Smooth muscle cell (in vitro differentiated cells): Measurements from ENCODE around the gene IFRD1. TPM values are rescaled to one million over a fixed set of nuclear protein-coding genes. Genes with fewer than 3 reads are reported as not detected.

Experiments used
- DNase-seq: peaks from one replicate; lab custom pipeline; 2025; ENCODE audit not compliant: unreplicated experiment; lab: John Stamatoyannopoulos, UW
- H2AFZ ChIP-seq: fragments of 200-600 bp; sonication (generic); 2 replicates; pipeline ENCODE4 v1.6.0; 2016; ENCODE audit warnings: antibody characterized with exemption, low read depth, mild to moderate bottlenecking
- H3F3A ChIP-seq: fragments of 200-600 bp; sonication (generic); 2 replicates; pipeline ENCODE4 v1.6.0; 2017; ENCODE audit warnings: antibody characterized with exemption, low read depth
- H3K27ac ChIP-seq: fragments of 200-600 bp; sonication (generic); 2 replicates; pipeline ENCODE4 v1.5.1; 2016; ENCODE audit warnings: low read depth, mild to moderate bottlenecking
- H3K27me3 ChIP-seq: fragments of 200-600 bp; sonication (generic); 2 replicates; pipeline ENCODE4 v1.6.1; 2016; ENCODE audit warnings: low read depth, mild to moderate bottlenecking
- H3K36me3 ChIP-seq: fragments of 200-600 bp; sonication (generic); 2 replicates; pipeline ENCODE4 v1.5.1; 2016; ENCODE audit warnings: low read depth
- H3K4me1 ChIP-seq: fragments of 200-600 bp; sonication (generic); 2 replicates; pipeline ENCODE4 v1.5.1; 2016; ENCODE audit warnings: low read depth
- H3K4me2 ChIP-seq: fragments of 200-600 bp; sonication (generic); 2 replicates; pipeline ENCODE4 v1.6.0; 2016; ENCODE audit warnings: mild to moderate bottlenecking
- H3K4me3 ChIP-seq: fragments of 200-600 bp; sonication (generic); 2 replicates; pipeline ENCODE4 v1.5.1; 2016; ENCODE audit warnings: mild to moderate bottlenecking
- H3K79me2 ChIP-seq: fragments of 200-600 bp; sonication (generic); 2 replicates; pipeline ENCODE4 v1.6.0; 2016; ENCODE audit warnings: low read depth, mild to moderate bottlenecking
- H3K9ac ChIP-seq: fragments of 200-600 bp; sonication (generic); 2 replicates; pipeline ENCODE4 v1.6.0; 2016; ENCODE audit warnings: low read depth
- H3K9me3 ChIP-seq: fragments of 200-600 bp; sonication (generic); replicated peaks from 2 replicates; pipeline ENCODE4 v1.5.1; 2016; ENCODE audit warnings: low read depth
- H4K20me1 ChIP-seq: fragments of 200-600 bp; sonication (generic); 2 replicates; pipeline ENCODE4 v1.6.0; 2016; ENCODE audit warnings: low read depth
- CTCF ChIP-seq: fragments of 200-600 bp; sonication (generic); IDR thresholded peaks from 2 replicates; pipeline ENCODE4 v1.5.1; 2017; ENCODE audit warnings: borderline replicate concordance, mild to moderate bottlenecking, antibody characterized with exemption; ENCODE audit not compliant: insufficient read depth, poor library complexity, severe bottlenecking
- WGBS: methylation state at CpG from one replicate; pipeline ENCODE4 v1.1.7; 2016; ENCODE audit warnings: low lambda C conversion rate; 5-methylcytosine and 5-hydroxymethylcytosine counted together
- polyA plus RNA-seq: library from polyadenylated mRNA; unstranded; fragments of >200 nt; fragmentation: Nextera tagmentation; extraction: Ambion mirVana; gene quantifications from 2 replicates; pipeline ENCODE4 v1.2.1, GENCODE V29; 2016
- total RNA-seq: library from RNA; depleted of rRNA; stranded (reverse); fragments of >200 nt; gene quantifications from 2 replicates; pipeline ENCODE4 v1.2.3, GENCODE V29; 2014

Gene IFRD1
- 150 and 155 TPM in 2 replicates for total RNA-seq
- 70.5 and 82.9 TPM in 2 replicates for polyA plus RNA-seq

- Histone ChIP-seq H3K4me2 (peak within 1 kb of the TSS; percentile 94), H3K79me2 (peaks cover 48% of the 10 kb centered on the region), H3K9ac (peak within 1 kb of the TSS; percentile 100), H3F3A (peaks cover 9% of the 10 kb centered on the region), H3K9me3 (no peaks in the 10 kb centered on the region), H3K4me1 (peaks cover 24% of the 10 kb centered on the region), H2AFZ (peak within 1 kb of the TSS; percentile 61), H3K36me3 (no peaks in the 10 kb centered on the region), H4K20me1 (peaks cover 47% of the 10 kb centered on the region), H3K4me3 (peak within 1 kb of the TSS; percentile 100), H3K27me3 (no peaks in the 10 kb centered on the region), H3K27ac (peak within 1 kb of the TSS; percentile 99)
- TF ChIP-seq CTCF = no peak
- WGBS = under 1% methylated on average over 65 of the region's 73 CpGs
- DNase-seq = peak; percentile 98
These were observed at the start of gene IFRD1 for GRCh38 chr7:112449902-112450806. Gene IFRD1 (plus strand): TSS chr7:112450460. CDS start chr7:112450689, 229 bp downstream.

GRCh38 chr7:112404321-112404720, 45.9 kb upstream of the IFRD1 start:
- Histone ChIP-seq H3K9ac (no peak overlapping the region), H4K20me1 (no peaks in the 10 kb centered on the region), H3K36me3 (no peaks in the 10 kb centered on the region), H3K27ac (no peak overlapping the region), H3K4me1 (no peaks in the 10 kb centered on the region), H3K27me3 (no peaks in the 10 kb centered on the region), H3K4me2 (no peak overlapping the region), H3K4me3 (no peak overlapping the region), H2AFZ (no peak overlapping the region), H3K79me2 (no peaks in the 10 kb centered on the region), H3K9me3 (no peaks in the 10 kb centered on the region), H3F3A (no peaks in the 10 kb centered on the region)
- no peak for DNase-seq
- no peak for TF ChIP-seq CTCF

GRCh38 chr7:112405286-112405685, 45.0 kb upstream of the IFRD1 start:
- Histone ChIP-seq H3K4me2 (no peak overlapping the region), H3F3A (no peaks in the 10 kb centered on the region), H2AFZ (no peak overlapping the region), H3K4me3 (no peak overlapping the region), H3K27ac (no peak overlapping the region), H3K36me3 (no peaks in the 10 kb centered on the region), H3K9ac (no peak overlapping the region), H3K9me3 (no peaks in the 10 kb centered on the region), H3K27me3 (no peaks in the 10 kb centered on the region), H3K79me2 (no peaks in the 10 kb centered on the region), H4K20me1 (no peaks in the 10 kb centered on the region), H3K4me1 (no peaks in the 10 kb centered on the region)
- no peak for DNase-seq
- no peak for TF ChIP-seq CTCF
- WGBS = 97% methylated on average over 1 of the region's 1 CpG
